ENCODE results near the gene CYP2A6.
"Not testable (repeated sequence)": the region's sequence is repeated elsewhere in the genome, so short reads cannot be mapped to it uniquely, and the experiment has no call there.

Gene CYP2A6

DNA sequence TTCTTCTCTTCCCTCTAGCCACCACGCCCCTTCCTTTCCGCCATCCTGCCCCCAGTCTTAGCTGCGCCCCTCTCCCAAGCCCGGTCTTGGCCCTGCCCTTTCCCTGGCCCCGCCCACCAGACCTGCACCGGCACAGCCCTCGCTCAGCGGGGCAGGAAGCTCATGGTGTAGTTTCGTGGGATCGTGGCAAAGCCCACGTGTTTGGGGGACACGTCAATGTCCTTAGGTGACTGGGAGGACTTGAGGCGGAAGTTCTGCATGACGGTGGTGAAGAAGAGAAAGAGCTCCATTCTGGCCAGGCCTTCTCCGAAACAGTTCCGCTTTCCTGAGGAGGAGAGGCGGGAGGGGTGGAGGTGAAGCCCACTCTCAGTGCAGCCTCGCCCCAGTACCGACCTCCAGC, 6.6 kb downstream of the CYP2A6 start:
- not testable (repeated sequence) for DNase-seq

GRCh38 chr19:40842997-40843652, 7.1 kb downstream of the CYP2A6 start:
- not testable (repeated sequence) for DNase-seq

- not testable (repeated sequence) for DNase-seq
Observed at GRCh38 chr19:40842012-40842411, 8.2 kb downstream of the CYP2A6 start.

- not testable (repeated sequence) for DNase-seq
Observed at GRCh38 chr19:40838477-40838876, 11.8 kb downstream of the CYP2A6 start.

GRCh38 chr19:40836754-40837429, 13.4 kb downstream of the CYP2A6 start:
- no peak for DNase-seq

DNA sequence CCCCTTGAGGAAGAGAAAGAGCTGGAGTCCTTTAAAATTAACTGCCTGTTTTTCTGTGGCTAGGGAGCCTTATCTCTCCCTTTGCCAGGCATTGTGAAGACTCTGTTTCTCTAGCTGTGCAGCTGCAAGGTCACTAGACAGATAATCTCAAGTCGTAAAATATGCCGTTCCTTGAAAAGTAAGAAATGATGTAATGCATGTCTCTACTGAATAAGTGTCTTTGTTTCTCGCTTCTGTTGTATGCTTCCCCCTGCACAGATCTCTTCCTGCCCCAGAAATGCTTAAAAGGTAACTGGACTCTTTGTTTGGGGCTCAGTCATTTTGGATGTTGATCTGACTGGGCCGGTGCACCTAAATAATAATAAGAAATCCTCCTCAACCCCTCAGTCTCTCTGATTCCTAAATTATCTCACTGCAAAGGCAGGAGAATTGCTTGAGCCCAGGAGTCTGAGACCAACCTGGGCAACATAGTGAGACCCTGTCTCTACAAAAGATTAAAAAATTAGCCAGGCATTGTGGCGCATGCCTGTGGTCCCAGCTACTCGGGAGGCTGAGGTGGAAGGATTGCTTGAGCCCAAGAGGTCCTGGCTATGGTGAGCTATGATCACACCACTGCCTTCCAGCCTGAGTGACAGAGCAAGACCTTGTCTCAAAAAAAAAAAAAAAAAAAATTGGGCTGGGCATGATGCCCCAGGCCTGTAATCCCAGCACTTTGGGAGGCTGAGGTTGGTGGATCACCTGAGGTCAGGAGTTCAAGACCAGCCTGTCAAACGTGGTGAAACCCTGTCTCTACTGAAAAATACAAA, 16.3 kb downstream of the CYP2A6 start:
- not testable (repeated sequence) for DNase-seq

- DNase-seq, result not testable (repeated sequence)
Observed at GRCh38 chr19:40832431-40832790, 17.8 kb downstream of the CYP2A6 start.

GRCh38 chr19:40831502-40832430, 18.5 kb downstream of the CYP2A6 start:
- DNase-seq, result no peak

DNA sequence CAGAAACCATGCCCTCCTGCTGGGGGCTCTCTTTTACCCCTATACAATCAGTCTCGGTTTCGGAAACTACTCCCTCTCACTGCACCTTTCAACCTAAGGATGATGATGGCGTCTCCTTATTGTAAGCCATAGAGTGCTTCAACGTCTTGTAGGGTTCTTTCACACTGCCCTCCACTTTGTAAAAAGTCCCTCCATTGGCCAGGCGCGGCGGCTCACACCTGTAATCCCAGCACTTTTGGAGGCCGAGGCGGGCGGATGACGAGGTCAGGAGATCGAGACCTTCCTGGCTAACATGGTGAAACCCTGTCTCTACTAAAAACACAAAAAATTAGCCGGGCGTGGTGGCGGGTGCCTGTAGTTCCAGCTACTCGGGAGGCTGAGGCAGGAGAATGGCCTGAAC, 19.5 kb downstream of the CYP2A6 start:
- not testable (repeated sequence) for DNase-seq

DNA sequence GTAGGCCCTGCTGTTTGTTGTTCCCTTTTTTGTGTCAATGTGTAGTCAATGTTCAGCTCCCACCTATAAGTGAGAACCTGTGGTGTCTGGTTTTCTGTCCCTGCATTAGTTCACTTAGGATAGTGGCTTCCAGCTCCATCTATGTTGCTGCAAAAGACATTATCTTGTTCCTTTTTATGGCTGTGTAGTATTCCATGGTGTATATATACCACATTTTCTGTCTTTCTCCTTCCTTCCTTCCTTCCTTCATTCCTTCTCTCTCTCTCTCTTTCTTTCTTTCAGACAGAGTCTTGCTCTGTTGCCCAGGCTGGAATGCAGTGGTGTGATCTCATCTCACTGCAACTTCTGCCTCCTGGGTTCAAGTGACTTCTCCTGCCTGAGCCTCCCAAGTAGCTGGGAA, 21.0 kb downstream of the CYP2A6 start:
- DNase-seq, result no peak

DNA sequence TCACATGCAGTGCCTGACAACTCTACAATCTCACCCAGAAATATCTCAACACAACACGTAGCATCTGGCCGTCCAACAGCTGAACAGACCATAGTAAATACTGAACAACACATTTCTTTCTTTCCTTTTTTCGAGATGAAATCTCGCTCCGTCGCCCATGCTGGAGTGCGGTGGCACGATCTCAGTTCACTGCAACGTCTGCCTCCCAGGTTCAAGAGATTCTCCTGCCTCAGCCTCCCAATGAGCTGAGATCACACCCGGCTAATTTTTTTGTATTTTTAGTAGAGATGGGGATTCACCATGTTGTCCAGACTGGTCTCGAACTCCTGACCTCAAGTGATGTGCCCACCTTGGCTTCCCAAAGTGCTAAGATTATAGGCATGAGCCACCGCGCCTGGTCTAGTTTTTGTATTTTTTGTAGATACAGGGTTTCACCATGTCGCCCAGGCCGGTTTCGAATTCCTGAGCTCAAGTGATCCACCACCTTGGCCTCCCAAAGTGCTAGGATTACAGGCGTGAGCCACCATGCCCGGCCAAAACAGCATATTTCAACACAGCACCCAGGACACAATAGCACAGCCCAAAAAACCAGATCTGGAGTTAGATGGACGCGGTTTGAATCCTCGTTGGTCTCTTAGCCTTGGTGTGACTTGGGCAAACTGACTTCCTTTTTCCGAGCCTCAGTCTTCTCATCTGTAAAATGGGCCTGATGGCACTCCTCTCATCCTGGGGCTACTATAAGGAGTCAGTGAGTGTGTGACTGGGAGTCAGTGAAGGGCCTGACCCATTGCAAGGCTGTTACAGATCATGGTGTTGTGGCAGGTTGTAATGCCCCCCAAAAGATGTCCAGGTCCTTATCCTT, 22.6 kb downstream of the CYP2A6 start:
- DNase-seq, result no peak

- peak; percentile 68 for DNase-seq
Observed at GRCh38 chr19:40826699-40827385, 23.4 kb downstream of the CYP2A6 start.

DNA sequence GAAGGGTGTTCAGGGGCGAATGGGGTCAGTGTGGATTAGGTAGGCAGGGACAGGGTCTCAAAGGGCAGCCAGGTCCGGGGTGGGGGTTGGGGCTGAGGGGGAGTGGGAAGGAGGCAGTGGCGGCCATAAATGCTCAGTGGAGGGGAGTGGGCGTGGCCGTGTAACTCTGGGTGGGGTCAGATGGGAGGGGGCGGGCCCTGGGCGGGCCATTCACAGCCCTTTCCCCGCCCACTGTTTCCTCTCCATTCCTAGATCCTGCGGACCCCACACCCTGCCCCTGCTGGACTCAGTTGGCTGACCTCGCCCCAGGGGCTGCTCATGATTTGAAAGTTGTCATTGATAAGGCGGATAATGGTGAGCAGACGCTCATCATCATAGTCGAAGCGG, 23.9 kb downstream of the CYP2A6 start:
- DNase-seq, result not testable (repeated sequence)

DNA sequence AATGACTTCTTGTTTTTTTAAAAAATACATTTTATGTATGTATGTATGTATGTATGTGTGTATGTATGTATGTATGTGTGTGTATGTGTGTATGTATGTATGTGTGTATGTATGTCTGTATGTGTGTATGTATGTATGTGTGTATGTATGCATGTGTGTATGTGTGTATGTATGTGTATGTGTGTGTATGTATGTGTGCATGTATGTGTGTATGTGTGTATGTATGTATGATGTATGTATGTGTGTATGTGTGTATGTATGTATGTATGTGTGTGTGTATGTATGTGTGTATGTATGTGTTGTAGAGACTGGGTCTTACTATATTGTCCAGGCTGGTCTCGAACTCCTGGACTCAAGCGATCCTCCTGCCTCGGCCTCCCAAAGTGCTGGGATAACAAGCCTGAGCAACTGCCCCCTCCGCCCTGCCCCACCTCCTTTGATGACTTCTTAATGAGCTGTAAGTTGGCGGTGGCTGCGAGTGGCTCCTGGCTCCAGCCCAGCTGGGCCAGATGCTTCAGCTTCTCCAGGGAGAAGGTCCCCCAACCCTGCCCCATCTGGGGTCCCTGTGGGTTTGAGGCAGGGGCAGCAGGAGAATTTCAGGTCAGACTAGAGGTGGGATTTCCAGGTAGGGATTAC, 24.7 kb downstream of the CYP2A6 start:
- DNase-seq, result not testable (repeated sequence)

DNA sequence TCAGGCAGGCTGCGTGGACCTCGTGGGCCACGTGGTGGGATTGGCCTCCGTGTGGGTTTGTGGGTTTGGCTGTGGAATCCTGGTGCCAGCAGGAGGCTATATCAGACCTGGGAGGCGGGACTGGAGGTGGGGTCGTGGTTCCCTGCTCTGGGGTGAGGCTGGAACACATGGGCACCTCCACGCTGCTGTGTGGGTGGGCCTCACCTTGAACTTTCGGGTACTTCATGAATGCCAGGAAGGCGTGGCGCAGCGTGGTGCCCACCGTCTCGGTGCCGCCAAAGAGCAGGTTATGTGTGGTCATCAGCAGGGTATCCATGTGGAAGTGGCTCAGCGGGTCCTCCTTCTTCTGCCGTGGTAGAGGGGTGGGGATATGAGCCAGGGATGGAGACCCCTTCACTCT, 25.3 kb downstream of the CYP2A6 start:
- not testable (repeated sequence) for DNase-seq

GRCh38 chr19:40822704-40823553, 27.3 kb downstream of the CYP2A6 start:
- not testable (repeated sequence) for DNase-seq

DNA sequence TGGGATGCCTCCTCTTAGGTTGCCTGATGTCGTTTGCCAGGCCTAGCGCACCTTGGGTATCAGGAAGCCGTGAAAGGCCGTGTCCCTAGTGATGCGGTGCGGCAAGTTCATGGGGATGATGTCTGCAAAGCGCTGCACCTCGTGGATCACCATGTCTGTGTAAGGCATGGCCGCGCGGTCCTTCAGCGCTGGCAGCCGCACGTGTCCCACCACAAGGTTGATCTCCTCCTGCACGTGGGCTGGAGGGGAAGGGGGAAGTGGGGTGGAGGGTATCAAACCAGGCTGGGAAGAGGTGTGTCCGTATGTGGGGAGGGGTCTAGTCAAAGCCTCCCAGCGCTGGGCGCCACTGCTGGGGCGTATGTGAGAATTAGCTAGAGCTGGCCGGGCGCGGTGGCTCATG, 28.1 kb downstream of the CYP2A6 start:
- no peak for DNase-seq

DNA sequence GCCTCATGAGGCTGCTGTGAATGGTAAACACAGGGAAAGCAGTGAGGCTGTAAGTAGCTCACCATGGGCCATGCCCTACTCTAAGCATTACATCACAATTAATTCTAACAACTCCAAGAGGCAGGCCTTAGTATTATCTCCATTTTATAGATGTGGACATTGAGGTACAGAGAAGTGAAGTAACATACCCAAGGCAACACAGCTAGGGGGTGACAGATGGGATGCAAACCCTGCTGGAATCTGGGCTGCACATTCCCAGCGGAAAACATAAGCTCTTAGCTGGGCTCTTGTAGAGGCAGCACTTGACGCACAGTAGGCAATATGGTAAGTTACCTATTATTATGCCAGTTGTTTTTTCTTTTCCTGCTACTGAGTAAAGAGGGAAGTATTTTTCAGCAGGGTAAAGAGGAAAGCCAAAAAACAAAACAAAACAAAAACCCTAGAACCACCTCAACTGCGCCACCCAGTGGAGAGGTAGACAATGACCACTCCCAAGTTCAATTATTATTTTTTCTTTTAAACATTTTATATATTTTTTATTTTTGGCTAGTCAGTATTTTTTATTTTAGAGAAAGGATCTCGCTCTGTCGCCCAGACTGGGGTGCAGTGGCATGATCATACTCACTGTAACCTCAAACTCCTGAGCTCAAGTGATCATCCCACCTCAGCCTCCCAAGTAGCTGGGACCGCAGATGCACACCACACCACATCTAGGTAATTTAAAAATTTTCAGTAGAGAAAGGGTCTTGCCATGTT, 30.6 kb downstream of the CYP2A6 start:
- DNase-seq, result peak; percentile 82

Measured in CD4-positive, alpha-beta T cell treated with Interleukin-17A for 4 hours (primary cell).